Measurements from ENCODE around the gene SPATC1L. TPM values are rescaled to one million over a fixed set of nuclear protein-coding genes. Genes with fewer than 3 reads are reported as not detected.

Gene SPATC1L
- total and polyA plus RNA-seq, 2 donors (not counting 3 experiments of a cell fraction or from before 2014, with no cell fraction given), result 11.5 to 15.3 TPM

DNA sequence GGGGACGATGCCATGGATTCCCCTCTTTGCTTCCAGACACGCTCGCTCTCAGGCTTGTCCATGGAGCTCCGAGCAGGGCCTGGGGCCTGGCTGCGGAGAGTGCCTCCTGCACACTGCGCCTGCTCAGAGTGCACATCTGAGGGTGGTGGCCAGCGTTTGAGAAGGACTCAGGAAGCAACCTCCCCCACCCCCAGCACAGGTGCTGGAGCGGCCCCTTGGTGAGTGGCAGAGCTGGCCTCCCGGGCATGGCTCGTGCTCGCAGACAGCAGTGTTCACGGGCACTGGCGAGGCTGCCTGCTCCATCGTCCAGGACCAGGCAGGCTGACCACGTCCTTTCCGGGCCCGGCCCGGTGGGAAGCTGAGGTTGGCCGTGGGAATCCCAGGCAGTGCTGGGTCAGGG is 2.8 kb downstream of the SPATC1L start:
- Histone ChIP-seq H4K20me1 (replicated peaks; ENCODE audit: control insufficient read depth, extremely low read depth, insufficient read depth, low read length) (no peaks in the 10 kb centered on the region), H3K4me3 (replicated peaks in 1 of 3; ENCODE audit: insufficient read depth in 1 of 3, low read depth in 1 of 3, low read length in 3 of 3) (no peak overlapping the region), H3K36me3 (ENCODE audit: control insufficient read depth in 2 of 2, extremely low read depth in 1 of 2, insufficient read depth in 2 of 2, low read length in 2 of 2) (no peaks in the 10 kb centered on the region), H3K9me1 (replicated peaks; ENCODE audit: control insufficient read depth, extremely low read depth, insufficient read depth, low read length) (no peaks in the 10 kb centered on the region), H3K9ac (replicated peaks; ENCODE audit: extremely low read depth, insufficient read depth, low read length) (no peak overlapping the region), H3K4me2 (ENCODE audit: insufficient read depth, low read length) (no peak overlapping the region), H3K27ac (ENCODE audit: insufficient read depth, low read depth, low read length) (no peak overlapping the region), H3K79me2 (ENCODE audit: control insufficient read depth, insufficient read depth, low read length) (no peaks in the 10 kb centered on the region), H3K9me3 (replicated peaks; ENCODE audit: control insufficient read depth, insufficient read depth, low read length) (no peaks in the 10 kb centered on the region), H3K4me1 (ENCODE audit: control insufficient read depth, extremely low read depth, insufficient read depth, low read length) (peaks cover 9% of the 10 kb centered on the region), H2AFZ (ENCODE audit: low read depth, low read length) (no peak overlapping the region), H3K27me3 (ENCODE audit: control insufficient read depth in 2 of 2, insufficient read depth in 2 of 2, low read length in 2 of 2) (no peaks in the 10 kb centered on the region)
- intact Hi-C loops (cut with micrococcal nuclease) (no loop called here), dilution Hi-C loops (cut with MboI; ENCODE audit: extremely low pct_ligation_motif_present, low sequenced_read_pairs) (no loop called here)
- no peak for TF ChIP-seq FOS (IDR thresholded peaks at IDR 0.05; ENCODE audit: borderline replicate concordance, insufficient read depth, low read length)
- ChIA-PET CTCF (interaction anchor here (0.5 to 1.1 kb wide), 2 partner anchors 38 to 454 kb away, joined by 3 read pairs; partner anchors contain the start of gene PRMT2), POLR2A (no interaction called here)
- no peak for DNase-seq (ENCODE audit: low read depth, low spot score)
- FAIRE-seq, result no peak
- BruUV-seq (replicated peaks), result no TSS peak

GRCh38 chr21:46180778-46181391 is 3.4 kb downstream of the SPATC1L start:
- Histone ChIP-seq H3K4me2 (ENCODE audit: insufficient read depth, low read length) (no peak overlapping the region), H3K9me1 (replicated peaks; ENCODE audit: control insufficient read depth, extremely low read depth, insufficient read depth, low read length) (no peaks in the 10 kb centered on the region), H3K4me1 (ENCODE audit: control insufficient read depth, extremely low read depth, insufficient read depth, low read length) (peaks cover 9% of the 10 kb centered on the region), H3K36me3 (ENCODE audit: control insufficient read depth in 2 of 2, extremely low read depth in 1 of 2, insufficient read depth in 2 of 2, low read length in 2 of 2) (no peaks in the 10 kb centered on the region), H3K27me3 (ENCODE audit: control insufficient read depth in 2 of 2, insufficient read depth in 2 of 2, low read length in 2 of 2) (peaks cover 0 to 3% of the 10 kb centered on the region in 2 experiments), H3K79me2 (ENCODE audit: control insufficient read depth, insufficient read depth, low read length) (no peaks in the 10 kb centered on the region), H3K9me3 (replicated peaks; ENCODE audit: control insufficient read depth, insufficient read depth, low read length) (no peaks in the 10 kb centered on the region), H3K4me3 (replicated peaks in 1 of 3; ENCODE audit: insufficient read depth in 1 of 3, low read depth in 1 of 3, low read length in 3 of 3) (no peak overlapping the region), H4K20me1 (replicated peaks; ENCODE audit: control insufficient read depth, extremely low read depth, insufficient read depth, low read length) (no peaks in the 10 kb centered on the region), H3K27ac (ENCODE audit: insufficient read depth, low read depth, low read length) (no peak overlapping the region), H3K9ac (replicated peaks; ENCODE audit: extremely low read depth, insufficient read depth, low read length) (no peak overlapping the region), H2AFZ (ENCODE audit: low read depth, low read length) (no peak overlapping the region)
- no peak for TF ChIP-seq JUN (IDR thresholded peaks at IDR 0.05; ENCODE audit: borderline replicate concordance, insufficient read depth, insufficient read length, low read depth)
- no peak for TF ChIP-seq MAX (IDR thresholded peaks at IDR 0.05; ENCODE audit: insufficient read depth, insufficient read length)
- TF ChIP-seq EZH2 (IDR thresholded peaks at IDR 0.05; ENCODE audit: borderline replicate concordance, low read depth, low read length, severe bottlenecking), result no peak
- TF ChIP-seq FOS (IDR thresholded peaks at IDR 0.05; ENCODE audit: borderline replicate concordance, insufficient read depth, low read length), result no peak
- TF ChIP-seq POLR2A (IDR thresholded peaks at IDR 0.05; ENCODE audit: low read depth, low read length), result no peak
- no peak for TF ChIP-seq POLR2AphosphoS5 (IDR thresholded peaks at IDR 0.05; ENCODE audit: insufficient read depth, low read depth, low read length)
- TF ChIP-seq CTCF (IDR thresholded peaks at IDR 0.05; ENCODE audit: extremely low read depth in 1 of 2, insufficient read depth in 1 of 2, low read depth in 1 of 2, low read length in 2 of 2), result no peak
- no peak for TF ChIP-seq GATA2 (IDR thresholded peaks at IDR 0.05; ENCODE audit: insufficient read depth, insufficient read length, low read depth, low read length)
- no peak for TF ChIP-seq MYC (IDR thresholded peaks at IDR 0.05; ENCODE audit: low read depth, low read length)
- intact Hi-C loops (cut with micrococcal nuclease) (no loop called here), dilution Hi-C loops (cut with MboI; ENCODE audit: extremely low pct_ligation_motif_present, low sequenced_read_pairs) (no loop called here)
- no peak for DNase-seq (ENCODE audit: low read depth, low spot score)
- ChIA-PET POLR2A (no interaction called here), CTCF (no interaction called here)
- no TSS peak for BruUV-seq (replicated peaks)
- FAIRE-seq, result no peak
